K562 (cell line): Measurements from ENCODE around the gene SLC22A7. TPM values are rescaled to one million over a fixed set of nuclear protein-coding genes. Genes with fewer than 3 reads are reported as not detected.

ENCODE experiments used
- ATAC-seq: fragments of 200-7000 bp; cut with Tn5 transposase; 3 replicates; pipeline ENCODE4 v1.9.1; 2020; ENCODE audit warnings: moderate library complexity
- BruUV-seq: library from RNA; stranded (reverse); fragments of 400-500 nt; replicated peaks from 2 replicates; lab custom pipeline; 2021; lab: Mats Ljungman, UMichigan
- CTCF ChIA-PET: fragments of 300-600 bp; formaldehyde crosslinking; extraction: SDS; loops from one replicate; lab custom pipeline; 2021; ENCODE audit warnings: low intra/inter-chr PET ratio; lab: Yijun Ruan, JAX
- POLR2A ChIA-PET: fragments of 300-600, 350-650 bp; sonication (Branson Sonifier 250); formaldehyde crosslinking; extraction: SDS; loops from one replicate; lab custom pipeline; 2021; ENCODE audit warnings: antibody characterized with exemption, inconsistent platforms; lab: Yijun Ruan, JAX
- DNase-seq, 4 experiments: peaks; one replicate each; pipeline versions ENCODE4 v3.0.0 to v3.0.0-alpha.2; 2011 to 2018; ENCODE audit warnings: low spot score in 3 of 4, mixed read lengths in 3 of 4; ENCODE audit errors: extremely low read depth in 1 of 4
- FAIRE-seq: peaks from 2 replicates; lab custom pipeline; 2011; peaks lifted over from hg19 to GRCh38; lab: Jason Lieb, UNC
- H2AFZ ChIP-seq: 2 replicates; pipeline ENCODE4 v1.6.0; 2011; ENCODE audit warnings: low read depth, low read length, control low read depth, inconsistent platforms
- H3K27ac ChIP-seq: fragments of 200-600 bp; 3 replicates; pipeline ENCODE4 v1.8.0; 2011; ENCODE audit warnings: low read depth, mild to moderate bottlenecking, control low read depth, inconsistent platforms, low read length, moderate library complexity, mixed read lengths; ENCODE audit errors: extremely low read depth
- H3K27me3 ChIP-seq, 2 experiments: fragments of 300-600 bp in 1 of 2; 2 replicates in 1 of 2; 3 replicates in 1 of 2; pipeline versions ENCODE4 v1.6.0 to v1.8.0; 2011; ENCODE audit warnings: inconsistent platforms in 2 of 2, low read length in 2 of 2, mild to moderate bottlenecking in 1 of 2, mixed read lengths in 1 of 2, moderate library complexity in 1 of 2; ENCODE audit not compliant: control insufficient read depth in 2 of 2, insufficient read depth in 2 of 2
- H3K36me3 ChIP-seq: fragments of 300-600 bp; 3 replicates; pipeline ENCODE4 v1.8.0; 2011; ENCODE audit warnings: mild to moderate bottlenecking, low read length, inconsistent platforms; ENCODE audit not compliant: control insufficient read depth, insufficient read depth
- H3K4me1 ChIP-seq, 2 experiments: fragments of 200-600 bp in 1 of 2; replicated peaks in 1 of 2; 2 replicates in 1 of 2; 3 replicates in 1 of 2; pipeline versions ENCODE4 v1.5.1 to v1.8.0; 2011; ENCODE audit warnings: inconsistent platforms in 2 of 2, low read length in 2 of 2, mild to moderate bottlenecking in 1 of 2, mixed read lengths in 1 of 2, moderate library complexity in 1 of 2; ENCODE audit not compliant: control insufficient read depth in 2 of 2, insufficient read depth in 2 of 2
- H3K4me2 ChIP-seq: 2 replicates; pipeline ENCODE4 v1.6.1; 2011; ENCODE audit warnings: low read length, control low read depth, inconsistent platforms, mixed read lengths; ENCODE audit not compliant: insufficient read depth
- H3K4me3 ChIP-seq: fragments of 200-600 bp; sonication (generic), shearing (Covaris generic); 2 replicates; pipeline ENCODE4 v1.5.1; 2016; ENCODE audit warnings: control low read depth, inconsistent platforms
- H3K79me2 ChIP-seq: fragments of 200-600 bp; 3 replicates; pipeline ENCODE4 v1.8.0; 2011; ENCODE audit warnings: low read length, inconsistent platforms; ENCODE audit not compliant: control insufficient read depth, insufficient read depth
- H3K9ac ChIP-seq, 2 experiments: 2 replicates each; pipeline versions ENCODE4 v1.6.0 to v1.6.1; 2011; ENCODE audit warnings: low read depth in 2 of 2, low read length in 2 of 2, control low read depth in 1 of 2, inconsistent platforms in 1 of 2, mild to moderate bottlenecking in 1 of 2, mixed read lengths in 1 of 2; ENCODE audit not compliant: insufficient read depth in 1 of 2
- H3K9me1 ChIP-seq: one replicate; pipeline ENCODE4 v1.6.0; 2011; ENCODE audit warnings: inconsistent platforms, mild to moderate bottlenecking, low read length, moderate library complexity; ENCODE audit not compliant: control insufficient read depth, insufficient read depth
- H3K9me3 ChIP-seq: replicated peaks from 2 replicates; pipeline ENCODE4 v1.5.1; 2011; ENCODE audit warnings: low read depth, low read length, inconsistent platforms; ENCODE audit not compliant: control insufficient read depth, insufficient read depth
- H4K20me1 ChIP-seq: replicated peaks from 2 replicates; pipeline ENCODE4 v1.6.1; 2011; ENCODE audit warnings: low read length, inconsistent platforms, mixed read lengths; ENCODE audit not compliant: control insufficient read depth, insufficient read depth
- CBX5 ChIP-seq: IDR thresholded peaks from 2 replicates; pipeline ENCODE4 v1.6.1; 2014; ENCODE audit warnings: low read depth, borderline replicate concordance
- FOXP1 ChIP-seq: sonication (generic); formaldehyde crosslinking; IDR thresholded peaks from 2 replicates; pipeline ENCODE4 v1.8.0; 2022; ENCODE audit warnings: mild to moderate bottlenecking, missing genetic modification reagents
- KLF6 ChIP-seq: fragments of 250-450 bp; sonication (Bioruptor Pico); IDR thresholded peaks from 2 replicates; pipeline ENCODE4 v1.4.0; 2020; ENCODE audit warnings: mild to moderate bottlenecking, moderate library complexity, borderline replicate concordance
- MBD2 ChIP-seq: sonication (generic); IDR thresholded peaks from 2 replicates; pipeline ENCODE4 v1.6.1; 2016; ENCODE audit warnings: low read depth, borderline replicate concordance
- MITF ChIP-seq: IDR thresholded peaks from 2 replicates; pipeline ENCODE4 v1.6.1; 2014; ENCODE audit warnings: antibody characterized with exemption
- NFXL1 ChIP-seq: fragments of 450-650 bp; formaldehyde crosslinking; IDR thresholded peaks from 2 replicates; pipeline ENCODE4 v1.4.0; 2021; ENCODE audit warnings: mild to moderate bottlenecking
- NR2F6 ChIP-seq: fragments of 450-650 bp; formaldehyde crosslinking; IDR thresholded peaks from 2 replicates; pipeline ENCODE4 v1.4.0; 2020; ENCODE audit warnings: mild to moderate bottlenecking
- TFE3 ChIP-seq: fragments of 450-650 bp; formaldehyde crosslinking; IDR thresholded peaks from 2 replicates; pipeline ENCODE4 v1.4.0; 2020; ENCODE audit warnings: mild to moderate bottlenecking, mixed read lengths
- ZBTB33 ChIP-seq: sonication (generic); formaldehyde crosslinking; IDR thresholded peaks from 2 replicates; pipeline ENCODE4 v1.8.1; 2023; ENCODE audit warnings: mild to moderate bottlenecking, missing genetic modification reagents
- ZBTB5 ChIP-seq: fragments of 450-650 bp; IDR thresholded peaks from 2 replicates; pipeline ENCODE4 v1.6.1; 2017; ENCODE audit warnings: antibody characterized with exemption
- ZNF282 ChIP-seq: sonication (generic); formaldehyde crosslinking; IDR thresholded peaks from 2 replicates; pipeline ENCODE4 v1.8.1; 2023; ENCODE audit warnings: missing genetic modification reagents
- WGBS: fragments of 100-300 bp; shearing (Covaris generic); methylation state at CpG from one replicate; pipeline ENCODE4 v1.1.6; 2016; ENCODE audit warnings: low coverage, mixed read lengths; ENCODE audit not compliant: insufficient coverage; ENCODE audit errors: missing lambda C conversion rate; 5-methylcytosine and 5-hydroxymethylcytosine counted together
- in situ Hi-C: fragments of 300-500 bp; cut with MboI; formaldehyde crosslinking; loops from 4 replicates; pipeline ENCODE4 v1.15.0; 2018; ENCODE audit warnings: inconsistent platforms, mixed read lengths
- intact Hi-C: fragments of 100-400 bp; cut with micrococcal nuclease; formaldehyde crosslinking; loops from 2 replicates; pipeline ENCODE4 v1.14.2; 2022
- polyA plus RNA-seq, 8 experiments: library from polyadenylated mRNA; depleted of rRNA in 4 of 8; stranded (reverse) in 5 of 8; unstranded in 3 of 8; fragments of >200 nt; fragmentation: Nextera tagmentation in 2 of 8; fragmentation: Illumina TruSeq in 1 of 8; extraction: Ambion mirVana in 2 of 8; extraction: Trizol in 1 of 8; gene quantifications; 2 replicates each; pipeline versions ENCODE4 v1.2.1 to v1.2.3, GENCODE V29; 2011 to 2014; ENCODE audit warnings: inconsistent platforms in 1 of 8, missing spikeins in 1 of 8
- total RNA-seq, 7 experiments: library from RNA; depleted of rRNA in 6 of 7; stranded (reverse); fragments of >200 nt in 6 of 7; fragmentation: Illumina TruSeq in 2 of 7; extraction: Trizol in 2 of 7; gene quantifications; 2 replicates each; pipeline versions ENCODE4 v1.2.1 to v1.2.3, GENCODE V29; 2011 to 2021; ENCODE audit warnings: low replicate concordance in 1 of 7

SLC22A7 gene
- total and polyA plus RNA-seq, 9 of the 15 experiments (the other 6 are each of a cell fraction or from before 2014, with no cell fraction given): not detected

GRCh38 chr6:43292763-43293318 is 5.2 kb upstream of the SLC22A7 start:
- Histone ChIP-seq H3K4me3 (no peak overlapping the region), H3K9me3 (no peaks in the 10 kb centered on the region), H3K79me2 (no peaks in the 10 kb centered on the region), H2AFZ (no peak overlapping the region), H3K4me2 (no peak overlapping the region), H3K4me1 (no peaks in the 10 kb centered on the region; a peak in 2 of 5 replicates), H3K9me1 (no peaks in the 10 kb centered on the region), H3K27me3 (peaks cover 16 to 24% of the 10 kb centered on the region in 2 experiments), H3K27ac (no peak overlapping the region), H3K9ac (no peak overlapping the region), H4K20me1 (no peaks in the 10 kb centered on the region), H3K36me3 (no peaks in the 10 kb centered on the region)
- BruUV-seq: no TSS peak
- in situ Hi-C loops (no loop called here), intact Hi-C loops (no loop called here)
- FAIRE-seq (no peak), ATAC-seq (no peak), DNase-seq (no peak)
- CTCF ChIA-PET: no interaction called here
- no peak for TF ChIP-seq TFE3 (CRISPR knock-in tag)
- TF ChIP-seq NFXL1 (CRISPR knock-in tag): no peak
- TF ChIP-seq MBD2: no peak
- no peak for TF ChIP-seq NR2F6
- no peak for TF ChIP-seq FOXP1 (CRISPR knock-in tag)
- no peak for TF ChIP-seq ZBTB33
- TF ChIP-seq ZBTB5: no peak
- no peak for TF ChIP-seq CBX5
- no peak for TF ChIP-seq MITF
- TF ChIP-seq ZNF282 (CRISPR knock-in tag): no peak
- TF ChIP-seq KLF6 (CRISPR knock-in tag): no peak
- POLR2A ChIA-PET: interaction anchor here (0.6 to 0.8 kb wide), 3 partner anchors 11 to 33 kb away, joined by 3 read pairs; no protein-coding TSS in a partner anchor
- 0% methylated on average over 5 of the region's 5 CpGs for WGBS
